Measurements from ENCODE around the gene CUL2. TPM values are rescaled to one million over a fixed set of nuclear protein-coding genes. Genes with fewer than 3 reads are reported as not detected.
A peak's percentile ranks its signal among the peaks of the same experiment; 100 is the strongest.

CUL2 gene
- total and polyA plus RNA-seq, 2 of the 4 experiments (the other 2 are of a cell fraction): 18.9 to 36.6 TPM

- Histone ChIP-seq H3K27me3 (ENCODE audit: control insufficient read depth, insufficient read depth, low read length) (no peaks in the 10 kb centered on the region), H2BK20ac (ENCODE audit: low read depth, low read length) (peak overlapping the region; percentile 2; the same call in 1 of the 2 replicates), H3K9me3 (ENCODE audit: control insufficient read depth, insufficient read depth, low read length) (no peaks in the 10 kb centered on the region), H3K23ac (ENCODE audit: low read depth, low read length) (peak overlapping the region; percentile 4; the same call in 1 of the 2 replicates), H4K5ac (ENCODE audit: low read depth, low read length) (no peak overlapping the region), H2AK9ac (replicated peaks; ENCODE audit: low read depth, low read length, poor library complexity) (no peak overlapping the region), H3K27ac (ENCODE audit: insufficient read depth, low read length) (no peak overlapping the region), H3K4me3 (ENCODE audit: insufficient read depth, low read depth, low read length) (no peak overlapping the region), H2BK15ac (ENCODE audit: low read depth, low read length) (no peak overlapping the region), H3K56ac (ENCODE audit: extremely low read depth, insufficient read depth, low read length) (no peak overlapping the region), H3K9me1 (ENCODE audit: insufficient read depth, low read length) (peaks cover 6% of the 10 kb centered on the region), H2BK5ac (ENCODE audit: low read depth, low read length, poor library complexity, severe bottlenecking) (peak overlapping the region; percentile 35), H3K14ac (replicated peaks; ENCODE audit: low read depth, low read length) (no peak overlapping the region), H4K8ac (ENCODE audit: low read depth in 2 of 2, low read length in 2 of 2) (no peak overlapping the region), H3K9ac (ENCODE audit: low read depth, low read length) (no peak overlapping the region), H3K4ac (ENCODE audit: low read depth, low read length) (peak overlapping the region; percentile 9), H4K91ac (ENCODE audit: insufficient read depth, low read depth, low read length) (no peak overlapping the region), H3K79me1 (ENCODE audit: low read depth in 1 of 2, low read length in 2 of 2) (peaks cover 24 to 70% of the 10 kb centered on the region in 2 experiments), H2AFZ (replicated peaks; ENCODE audit: low read length, poor library complexity) (no peak overlapping the region), H2AK5ac (ENCODE audit: low read depth, low read length) (no peak overlapping the region), H3K4me1 (ENCODE audit: control insufficient read depth, insufficient read depth, low read length) (peaks cover 7% of the 10 kb centered on the region), H3K18ac (ENCODE audit: low read depth, low read length) (no peak overlapping the region), H3K36me3 (ENCODE audit: control insufficient read depth, insufficient read depth, low read length) (no peaks in the 10 kb centered on the region), H3K4me2 (ENCODE audit: low read depth, low read length) (no peak overlapping the region), H4K20me1 (ENCODE audit: insufficient read depth, low read length) (peaks cover 43% of the 10 kb centered on the region; the same call in 1 of the 2 replicates), H2BK120ac (ENCODE audit: low read depth, low read length) (no peak overlapping the region)
- WGBS, 2 experiments (ENCODE audit: extremely low coverage in 2 of 2, insufficient read length in 1 of 2): 100% methylated on average over 1 of the region's 4 CpGs; no CpG with 5 or more reads in 1 of the 2 experiments
- intact Hi-C loops (cut with micrococcal nuclease): no loop called here
- dilution Hi-C loops (cut with HindIII; ENCODE audit: low sequenced_read_pairs, unreplicated experiment): no loop called here
- in situ Hi-C loops (cut with MboI; ENCODE audit: low sequenced_read_pairs): no loop called here
- TF ChIP-seq MAZ (IDR thresholded peaks at IDR 0.05; ENCODE audit: borderline replicate concordance, low read depth, low read length) (no peak), MAFK (IDR thresholded peaks at IDR 0.05; ENCODE audit: low read depth, low read length) (no peak), NFE2L2 (IDR thresholded peaks at IDR 0.05; ENCODE audit: low read depth, low read length) (no peak), USF2 (IDR thresholded peaks at IDR 0.05; ENCODE audit: low read depth, low read length) (no peak), CHD1 (IDR thresholded peaks at IDR 0.05; ENCODE audit: low read depth, low read length) (no peak), MXI1 (IDR thresholded peaks at IDR 0.05; ENCODE audit: borderline replicate concordance, low read depth, low read length) (no peak), RFX5 (IDR thresholded peaks at IDR 0.05; ENCODE audit: low read depth, low read length) (no peak), FOS (IDR thresholded peaks at IDR 0.05; ENCODE audit: low read depth, low read length) (no peak), BHLHE40 (IDR thresholded peaks at IDR 0.05; ENCODE audit: low read depth, low read length) (no peak), SMC3 (IDR thresholded peaks at IDR 0.05; ENCODE audit: low read depth, low read length) (no peak), RCOR1 (IDR thresholded peaks at IDR 0.05; ENCODE audit: insufficient replicate concordance, low read length) (no peak), RAD21 (IDR thresholded peaks at IDR 0.05; ENCODE audit: low read length) (no peak), CEBPB (IDR thresholded peaks at IDR 0.05; ENCODE audit: low read depth, low read length) (no peak), POLR2A (IDR thresholded peaks at IDR 0.05; ENCODE audit: low read depth, low read length) (no peak)
- TF ChIP-seq, protein P1, sequence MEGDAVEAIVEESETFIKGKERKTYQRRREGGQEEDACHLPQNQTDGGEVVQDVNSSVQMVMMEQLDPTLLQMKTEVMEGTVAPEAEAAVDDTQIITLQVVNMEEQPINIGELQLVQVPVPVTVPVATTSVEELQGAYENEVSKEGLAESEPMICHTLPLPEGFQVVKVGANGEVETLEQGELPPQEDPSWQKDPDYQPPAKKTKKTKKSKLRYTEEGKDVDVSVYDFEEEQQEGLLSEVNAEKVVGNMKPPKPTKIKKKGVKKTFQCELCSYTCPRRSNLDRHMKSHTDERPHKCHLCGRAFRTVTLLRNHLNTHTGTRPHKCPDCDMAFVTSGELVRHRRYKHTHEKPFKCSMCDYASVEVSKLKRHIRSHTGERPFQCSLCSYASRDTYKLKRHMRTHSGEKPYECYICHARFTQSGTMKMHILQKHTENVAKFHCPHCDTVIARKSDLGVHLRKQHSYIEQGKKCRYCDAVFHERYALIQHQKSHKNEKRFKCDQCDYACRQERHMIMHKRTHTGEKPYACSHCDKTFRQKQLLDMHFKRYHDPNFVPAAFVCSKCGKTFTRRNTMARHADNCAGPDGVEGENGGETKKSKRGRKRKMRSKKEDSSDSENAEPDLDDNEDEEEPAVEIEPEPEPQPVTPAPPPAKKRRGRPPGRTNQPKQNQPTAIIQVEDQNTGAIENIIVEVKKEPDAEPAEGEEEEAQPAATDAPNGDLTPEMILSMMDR (conservative IDR thresholded peaks at IDR 0.05; ENCODE audit: low read depth, low read length): no peak
- TF ChIP-seq, protein P2, sequence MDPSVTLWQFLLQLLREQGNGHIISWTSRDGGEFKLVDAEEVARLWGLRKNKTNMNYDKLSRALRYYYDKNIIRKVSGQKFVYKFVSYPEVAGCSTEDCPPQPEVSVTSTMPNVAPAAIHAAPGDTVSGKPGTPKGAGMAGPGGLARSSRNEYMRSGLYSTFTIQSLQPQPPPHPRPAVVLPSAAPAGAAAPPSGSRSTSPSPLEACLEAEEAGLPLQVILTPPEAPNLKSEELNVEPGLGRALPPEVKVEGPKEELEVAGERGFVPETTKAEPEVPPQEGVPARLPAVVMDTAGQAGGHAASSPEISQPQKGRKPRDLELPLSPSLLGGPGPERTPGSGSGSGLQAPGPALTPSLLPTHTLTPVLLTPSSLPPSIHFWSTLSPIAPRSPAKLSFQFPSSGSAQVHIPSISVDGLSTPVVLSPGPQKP (IDR thresholded peaks at IDR 0.05; ENCODE audit: borderline replicate concordance, low read depth, low read length): no peak
- CTCF ChIA-PET: no interaction called here
- POLR2A ChIA-PET (ENCODE audit: unreplicated experiment): no interaction called here
- ATAC-seq (ENCODE audit: low read depth) (no peak), DNase-seq (no peak)
- no TSS peak for BruUV-seq (replicated peaks)
These were observed 10.9 kb downstream of the CUL2 start for GRCh38 chr10:35079265-35079664.

All from IMR-90 (cell line).